ENCODE results near the gene GALM. TPM values are rescaled to one million over a fixed set of nuclear protein-coding genes. Genes with fewer than 3 reads are reported as not detected.

GALM gene
- total and polyA plus RNA-seq, 2 of the 8 experiments (the other 6 are each of a cell fraction or from before 2014, with no cell fraction given) = 9.9 to 13.1 TPM

- CTCF ChIA-PET (ENCODE audit: partially characterized antibody) = no interaction called here
- Histone ChIP-seq H3K79me1 (ENCODE audit: low read depth, low read length) (no peaks in the 10 kb centered on the region), H2BK120ac (replicated peaks; ENCODE audit: low read depth, low read length) (no peak overlapping the region), H3K23ac (ENCODE audit: insufficient read length) (no peak overlapping the region), H3K4me2 (ENCODE audit: insufficient read depth in 1 of 2, low read depth in 2 of 2, low read length in 2 of 2) (no peak overlapping the region), H2BK15ac (ENCODE audit: low read length) (no peak overlapping the region), H3K79me2 (ENCODE audit: control insufficient read depth in 1 of 2, insufficient read depth in 2 of 2, low read length in 2 of 2) (no peaks in the 10 kb centered on the region), H3K4me3 (ENCODE audit: extremely low read depth in 1 of 4, insufficient read depth in 2 of 4, low read depth in 3 of 4, low read length in 4 of 4) (no peak overlapping the region), H3K9me3 (ENCODE audit: insufficient read depth in 2 of 2, low read depth in 1 of 2, low read length in 1 of 2) (no peaks in the 10 kb centered on the region), H2AFZ (ENCODE audit: low read length) (no peak overlapping the region), H3K9ac (replicated peaks in 1 of 4; ENCODE audit: extremely low read depth in 1 of 4, low read depth in 3 of 4, low read length in 3 of 4) (no peak overlapping the region), H4K91ac (replicated peaks; ENCODE audit: insufficient read length, low read length) (no peak overlapping the region), H2BK5ac (ENCODE audit: low read depth, low read length) (no peak overlapping the region), H3K4me1 (replicated peaks in 1 of 4; ENCODE audit: control insufficient read depth in 3 of 4, insufficient read depth in 4 of 4, low read length in 3 of 4) (no peaks in the 10 kb centered on the region), H2BK12ac (ENCODE audit: low read depth, low read length) (no peak overlapping the region), H3K27ac (ENCODE audit: low read depth, low read length) (no peak overlapping the region), H3K4ac (replicated peaks; ENCODE audit: insufficient read length, low read depth, low read length) (no peak overlapping the region), H3K56ac (replicated peaks; ENCODE audit: insufficient read length, low read depth, low read length) (no peak overlapping the region), H4K5ac (ENCODE audit: insufficient read length, low read depth, low read length) (no peak overlapping the region), H3K18ac (ENCODE audit: extremely low read depth, low read length) (no peak overlapping the region), H4K20me1 (replicated peaks in 1 of 2; ENCODE audit: control insufficient read depth in 1 of 2, insufficient read depth in 2 of 2, low read length in 2 of 2) (no peaks in the 10 kb centered on the region), H3K36me3 (ENCODE audit: control insufficient read depth in 2 of 4, insufficient read depth in 4 of 4, low read length in 3 of 4) (no peaks in the 10 kb centered on the region), H2AK5ac (ENCODE audit: low read depth, low read length) (no peak overlapping the region), H3K23me2 (ENCODE audit: low read depth, low read length) (no peaks in the 10 kb centered on the region), H2BK20ac (ENCODE audit: low read length) (no peak overlapping the region), H3K14ac (ENCODE audit: insufficient read length) (no peak overlapping the region), H3K27me3 (replicated peaks in 1 of 4; ENCODE audit: control insufficient read depth in 3 of 4, extremely low read depth in 1 of 4, insufficient read depth in 3 of 4, low read length in 3 of 4) (no peaks in the 10 kb centered on the region), H4K8ac (ENCODE audit: extremely low read depth, insufficient read depth, low read length) (no peak overlapping the region)
- POLR2A ChIA-PET (ENCODE audit: partially characterized antibody) = no interaction called here
- DNase-seq (ENCODE audit: low read depth in 1 of 2, low spot score in 2 of 2) = no peak
- 84% methylated on average over 4 of the region's 4 CpGs; no CpG with 5 or more reads in 1 of the 2 experiments for WGBS, 2 experiments (ENCODE audit: extremely low coverage in 1 of 2, insufficient coverage in 1 of 2, insufficient read length in 1 of 2, insufficient replicate concordance in 2 of 2, low coverage in 1 of 2, low lambda C conversion rate in 2 of 2, missing lambda C conversion rate in 1 of 2)
- no peak for FAIRE-seq
- TF ChIP-seq HDAC6 (IDR thresholded peaks at IDR 0.05; ENCODE audit: low read depth, low read length) = no peak
- no peak for TF ChIP-seq POU5F1 (IDR thresholded peaks at IDR 0.05; ENCODE audit: low read depth, low read length)
- TF ChIP-seq PHF8 (conservative IDR thresholded peaks at IDR 0.05; ENCODE audit: low read depth, low read length) = no peak
- no peak for TF ChIP-seq POLR2AphosphoS5 (IDR thresholded peaks at IDR 0.05; ENCODE audit: low read depth, low read length)
- no peak for TF ChIP-seq SP4 (IDR thresholded peaks at IDR 0.05; ENCODE audit: low read length)
- no peak for TF ChIP-seq NRF1 (IDR thresholded peaks at IDR 0.05; ENCODE audit: low read depth, low read length)
Measured at GRCh38 chr2:38636069-38636468, 29.8 kb upstream of the GALM start.
